ENCODE data around the gene ANK2.

Gene ANK2

DNA sequence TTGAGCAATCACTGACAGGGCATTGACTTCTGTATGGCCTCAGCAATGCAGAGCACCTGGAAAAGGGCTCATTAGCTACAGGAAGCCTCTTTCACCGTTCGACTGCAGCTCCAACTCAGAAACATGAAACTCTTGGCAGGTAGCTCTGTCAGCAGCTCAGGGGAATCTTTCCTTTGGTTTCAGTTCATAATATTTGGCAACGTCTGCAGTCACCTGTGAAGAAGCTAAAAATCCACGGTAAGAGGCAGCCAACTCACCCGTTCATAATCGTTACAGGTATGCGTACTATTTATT is 357.2 kb downstream of the ANK2 start:
- Mint-ChIP-seq H3K27me3 (ENCODE audit: low read depth) (no peaks in the 10 kb centered on the region), H3K36me3 (ENCODE audit: low read depth) (no peaks in the 10 kb centered on the region), H3K4me1 (peaks cover 27% of the 10 kb centered on the region), H3K4me3 (no peak overlapping the region), H3K27ac (peak overlapping the region in 2 of 3 experiments; percentile 1 to 9), H3K9me3 (no peaks in the 10 kb centered on the region)
- TF ChIP-seq, protein P1, sequence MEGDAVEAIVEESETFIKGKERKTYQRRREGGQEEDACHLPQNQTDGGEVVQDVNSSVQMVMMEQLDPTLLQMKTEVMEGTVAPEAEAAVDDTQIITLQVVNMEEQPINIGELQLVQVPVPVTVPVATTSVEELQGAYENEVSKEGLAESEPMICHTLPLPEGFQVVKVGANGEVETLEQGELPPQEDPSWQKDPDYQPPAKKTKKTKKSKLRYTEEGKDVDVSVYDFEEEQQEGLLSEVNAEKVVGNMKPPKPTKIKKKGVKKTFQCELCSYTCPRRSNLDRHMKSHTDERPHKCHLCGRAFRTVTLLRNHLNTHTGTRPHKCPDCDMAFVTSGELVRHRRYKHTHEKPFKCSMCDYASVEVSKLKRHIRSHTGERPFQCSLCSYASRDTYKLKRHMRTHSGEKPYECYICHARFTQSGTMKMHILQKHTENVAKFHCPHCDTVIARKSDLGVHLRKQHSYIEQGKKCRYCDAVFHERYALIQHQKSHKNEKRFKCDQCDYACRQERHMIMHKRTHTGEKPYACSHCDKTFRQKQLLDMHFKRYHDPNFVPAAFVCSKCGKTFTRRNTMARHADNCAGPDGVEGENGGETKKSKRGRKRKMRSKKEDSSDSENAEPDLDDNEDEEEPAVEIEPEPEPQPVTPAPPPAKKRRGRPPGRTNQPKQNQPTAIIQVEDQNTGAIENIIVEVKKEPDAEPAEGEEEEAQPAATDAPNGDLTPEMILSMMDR (IDR thresholded peaks at IDR 0.05; ENCODE audit: unreplicated experiment in 3 of 3): no peak

DNA sequence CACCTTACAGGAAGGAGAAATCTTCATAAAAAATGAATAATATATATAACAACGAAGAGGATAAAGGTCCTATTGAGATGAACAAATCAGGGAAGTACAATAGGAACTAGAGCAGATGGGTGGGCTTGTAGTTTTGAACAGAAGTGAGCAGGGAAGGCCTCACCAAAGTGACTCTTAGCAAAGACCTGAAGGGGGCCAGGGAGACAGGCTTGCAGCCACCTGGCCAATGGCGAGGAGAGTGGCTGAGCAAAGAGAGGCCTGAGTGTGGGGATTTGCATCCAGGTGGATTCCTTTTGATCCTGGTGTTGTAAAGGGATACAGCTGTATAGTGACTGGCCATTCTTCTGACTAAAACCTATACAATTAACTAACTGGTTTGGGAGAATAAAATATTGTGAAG is 358.0 kb downstream of the ANK2 start:
- Mint-ChIP-seq H3K36me3 (ENCODE audit: low read depth) (no peaks in the 10 kb centered on the region), H3K27me3 (ENCODE audit: low read depth) (no peaks in the 10 kb centered on the region), H3K4me1 (peaks cover 27% of the 10 kb centered on the region), H3K9me3 (no peaks in the 10 kb centered on the region), H3K27ac (peak overlapping the region in 1 of 3 experiments; percentile 9), H3K4me3 (no peak overlapping the region)
- TF ChIP-seq, protein P1 (IDR thresholded peaks at IDR 0.05; ENCODE audit: unreplicated experiment in 3 of 3): no peak

DNA sequence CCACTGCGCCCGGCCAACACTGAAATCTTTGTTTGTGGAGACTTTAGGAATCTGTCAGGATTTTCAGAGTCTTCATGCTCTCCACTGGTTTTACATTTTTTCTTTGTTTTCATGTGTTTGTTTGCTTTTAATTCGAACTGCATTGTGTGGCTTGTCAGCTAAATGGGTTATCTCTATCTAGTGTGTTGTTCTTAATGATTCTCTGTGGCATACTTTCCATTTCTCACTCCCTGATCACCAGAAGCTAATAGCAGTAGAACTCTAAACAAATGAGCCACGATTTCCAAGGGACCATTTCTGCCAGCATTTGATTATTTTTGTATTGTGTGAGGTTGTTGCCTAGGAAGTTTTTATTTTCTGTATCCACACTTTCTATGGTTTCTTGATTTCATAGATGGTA is 359.7 kb downstream of the ANK2 start:
- Mint-ChIP-seq H3K27me3 (ENCODE audit: low read depth) (no peaks in the 10 kb centered on the region), H3K4me1 (peaks cover 27% of the 10 kb centered on the region), H3K9me3 (no peaks in the 10 kb centered on the region), H3K4me3 (no peak overlapping the region), H3K27ac (peak overlapping the region in 1 of 3 experiments; percentile 29), H3K36me3 (ENCODE audit: low read depth) (no peaks in the 10 kb centered on the region)
- TF ChIP-seq, protein P1 (IDR thresholded peaks at IDR 0.05; ENCODE audit: unreplicated experiment in 3 of 3): no peak

DNA sequence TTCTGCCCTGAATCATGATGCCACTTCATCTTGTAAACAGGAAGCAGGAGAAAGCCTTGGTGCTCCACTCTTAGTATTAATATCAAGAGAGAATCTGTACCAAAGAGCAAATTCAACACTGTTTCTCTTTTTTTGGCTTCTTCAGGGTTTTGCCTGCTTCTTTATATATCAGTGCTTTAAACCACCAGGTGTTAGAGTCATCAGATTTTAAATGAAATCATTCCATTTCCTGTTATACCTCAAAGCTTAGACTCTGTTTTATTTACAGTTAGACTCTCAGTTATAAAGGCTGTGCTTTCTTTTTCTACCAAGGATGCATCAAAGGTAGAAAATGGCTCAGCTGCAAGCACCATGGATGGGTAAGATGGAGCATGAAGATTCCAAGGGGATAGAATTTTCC is 361.2 kb downstream of the ANK2 start:
- peaks cover 14% of the 10 kb centered on the region for H3K4me1 Mint-ChIP-seq
- no peaks in the 10 kb centered on the region for H3K27me3 Mint-ChIP-seq (ENCODE audit: low read depth)
- peaks cover 3% of the 10 kb centered on the region for H3K9me3 Mint-ChIP-seq
- no peaks in the 10 kb centered on the region for H3K36me3 Mint-ChIP-seq (ENCODE audit: low read depth)
- TF ChIP-seq, protein P1 (IDR thresholded peaks at IDR 0.05; ENCODE audit: unreplicated experiment in 3 of 3): no peak
- no peak overlapping the region for H3K27ac Mint-ChIP-seq
- H3K4me3 Mint-ChIP-seq: no peak overlapping the region

DNA sequence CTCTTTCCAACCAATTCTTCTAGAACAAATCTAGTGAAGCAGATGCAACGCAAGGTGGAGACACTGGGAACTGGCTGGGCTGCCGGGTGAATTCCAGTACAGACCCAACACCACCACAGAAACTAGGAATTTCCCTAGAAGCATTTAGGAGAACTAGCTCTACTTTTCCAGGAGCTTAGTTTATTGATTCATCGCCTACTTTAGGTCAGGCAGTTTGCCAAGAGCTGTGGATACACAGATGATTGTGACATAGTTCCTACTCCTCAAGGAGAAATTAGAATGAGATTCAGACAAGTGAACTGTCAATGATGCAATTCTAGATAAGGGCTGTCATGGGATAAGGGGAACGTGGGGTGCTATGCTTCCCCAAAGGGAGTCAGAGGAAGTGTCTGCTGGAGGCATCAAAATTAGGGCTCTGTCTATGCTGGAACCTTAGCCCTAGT is 362.1 kb downstream of the ANK2 start:
- H3K27ac Mint-ChIP-seq: no peak overlapping the region
- TF ChIP-seq, protein P1 (IDR thresholded peaks at IDR 0.05; ENCODE audit: unreplicated experiment in 3 of 3): no peak
- H3K9me3 Mint-ChIP-seq: peaks cover 6% of the 10 kb centered on the region
- H3K27me3 Mint-ChIP-seq (ENCODE audit: low read depth): no peaks in the 10 kb centered on the region
- H3K4me3 Mint-ChIP-seq: no peak overlapping the region
- no peaks in the 10 kb centered on the region for H3K36me3 Mint-ChIP-seq (ENCODE audit: low read depth)
- peaks cover 6% of the 10 kb centered on the region for H3K4me1 Mint-ChIP-seq

DNA sequence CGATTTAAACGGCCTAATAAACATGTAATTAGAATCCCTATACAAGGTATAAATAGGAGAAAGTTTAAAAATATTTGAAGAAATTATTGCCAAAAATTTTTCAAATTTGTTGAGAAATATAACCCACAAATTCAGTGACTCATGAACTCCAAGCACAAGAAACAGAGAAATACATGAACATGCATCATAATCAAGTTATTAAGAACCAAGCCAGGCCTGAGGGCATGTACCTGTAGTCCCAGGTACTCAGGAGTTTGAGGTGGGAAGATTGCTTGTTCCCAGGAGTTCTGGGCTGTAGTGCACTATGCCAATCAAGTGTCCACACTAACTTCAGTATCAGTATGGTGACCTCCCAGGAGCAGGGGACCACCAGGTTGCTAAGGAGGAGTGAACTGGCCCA is 370.2 kb downstream of the ANK2 start:
- H3K9me3 Mint-ChIP-seq: peaks cover 37% of the 10 kb centered on the region
- H3K4me1 Mint-ChIP-seq: no peaks in the 10 kb centered on the region
- no peaks in the 10 kb centered on the region for H3K36me3 Mint-ChIP-seq (ENCODE audit: low read depth)
- peaks cover 4% of the 10 kb centered on the region for H3K27me3 Mint-ChIP-seq (ENCODE audit: low read depth)
- TF ChIP-seq, protein P1 (IDR thresholded peaks at IDR 0.05; ENCODE audit: unreplicated experiment in 3 of 3): no peak
- H3K27ac Mint-ChIP-seq: no peak overlapping the region
- H3K4me3 Mint-ChIP-seq: no peak overlapping the region
